ENCODE results near the gene ZNF521. TPM values are rescaled to one million over a fixed set of nuclear protein-coding genes. Genes with fewer than 3 reads are reported as not detected.
"Not testable (repeated sequence)": the region's sequence is repeated elsewhere in the genome, so short reads cannot be mapped to it uniquely, and the experiment has no call there.

ZNF521 gene
- total RNA-seq, 2 experiments from 2014 or later, result not detected

- Mint-ChIP-seq H3K36me3 (no peaks in the 10 kb centered on the region), H3K9me3 (no peaks in the 10 kb centered on the region), H3K4me3 (no peak overlapping the region), H3K27ac (no peak overlapping the region), H3K4me1 (no peaks in the 10 kb centered on the region), H3K27me3 (peaks cover 14% of the 10 kb centered on the region)
- DNase-seq, result no peak
Measured at GRCh38 chr18:25284861-25285550, 67.0 kb downstream of the ZNF521 start.

GRCh38 chr18:25284281-25284680 is 67.7 kb downstream of the ZNF521 start:
- H3K4me1 Mint-ChIP-seq, result no peaks in the 10 kb centered on the region
- H3K9me3 Mint-ChIP-seq, result no peaks in the 10 kb centered on the region
- H3K36me3 Mint-ChIP-seq, result no peaks in the 10 kb centered on the region
- no peak for DNase-seq
- H3K27ac Mint-ChIP-seq, result no peak overlapping the region
- H3K4me3 Mint-ChIP-seq, result no peak overlapping the region
- peaks cover 15% of the 10 kb centered on the region for H3K27me3 Mint-ChIP-seq

- H3K36me3 Mint-ChIP-seq, result no peaks in the 10 kb centered on the region
- no peak overlapping the region for H3K27ac Mint-ChIP-seq
- H3K4me3 Mint-ChIP-seq, result no peak overlapping the region
- H3K9me3 Mint-ChIP-seq, result no peaks in the 10 kb centered on the region
- DNase-seq, result no peak
- no peaks in the 10 kb centered on the region for H3K4me1 Mint-ChIP-seq
- peaks cover 15% of the 10 kb centered on the region for H3K27me3 Mint-ChIP-seq
Measured at GRCh38 chr18:25283781-25284180, 68.2 kb downstream of the ZNF521 start.

GRCh38 chr18:25282896-25283703 is 68.9 kb downstream of the ZNF521 start:
- Mint-ChIP-seq H3K4me3 (no peak overlapping the region), H3K27ac (no peak overlapping the region), H3K36me3 (no peaks in the 10 kb centered on the region), H3K9me3 (no peaks in the 10 kb centered on the region), H3K4me1 (no peaks in the 10 kb centered on the region), H3K27me3 (peaks cover 15% of the 10 kb centered on the region)
- no peak for DNase-seq

- Mint-ChIP-seq H3K4me3 (no peak overlapping the region), H3K4me1 (no peaks in the 10 kb centered on the region), H3K9me3 (no peaks in the 10 kb centered on the region), H3K36me3 (no peaks in the 10 kb centered on the region), H3K27ac (no peak overlapping the region), H3K27me3 (peaks cover 15% of the 10 kb centered on the region)
- DNase-seq, result no peak
Measured at GRCh38 chr18:25282282-25282681, 69.7 kb downstream of the ZNF521 start.

- peaks cover 15% of the 10 kb centered on the region for H3K27me3 Mint-ChIP-seq
- no peak for DNase-seq
- H3K4me3 Mint-ChIP-seq, result no peak overlapping the region
- H3K9me3 Mint-ChIP-seq, result no peaks in the 10 kb centered on the region
- no peaks in the 10 kb centered on the region for H3K36me3 Mint-ChIP-seq
- no peak overlapping the region for H3K27ac Mint-ChIP-seq
- H3K4me1 Mint-ChIP-seq, result no peaks in the 10 kb centered on the region
Measured at GRCh38 chr18:25281556-25281955, 70.4 kb downstream of the ZNF521 start.

GRCh38 chr18:25279961-25280360 is 72.0 kb downstream of the ZNF521 start:
- H3K36me3 Mint-ChIP-seq, result no peaks in the 10 kb centered on the region
- H3K27ac Mint-ChIP-seq, result no peak overlapping the region
- DNase-seq, result no peak
- H3K9me3 Mint-ChIP-seq, result no peaks in the 10 kb centered on the region
- no peaks in the 10 kb centered on the region for H3K4me1 Mint-ChIP-seq
- no peak overlapping the region for H3K4me3 Mint-ChIP-seq
- H3K27me3 Mint-ChIP-seq, result peaks cover 15% of the 10 kb centered on the region

GRCh38 chr18:25279556-25279955 is 72.4 kb downstream of the ZNF521 start:
- Mint-ChIP-seq H3K4me3 (no peak overlapping the region), H3K27me3 (peaks cover 17% of the 10 kb centered on the region), H3K27ac (no peak overlapping the region), H3K36me3 (no peaks in the 10 kb centered on the region), H3K4me1 (no peaks in the 10 kb centered on the region), H3K9me3 (no peaks in the 10 kb centered on the region)
- DNase-seq, result no peak

- Mint-ChIP-seq H3K9me3 (no peaks in the 10 kb centered on the region), H3K4me3 (no peak overlapping the region), H3K27ac (no peak overlapping the region), H3K4me1 (no peaks in the 10 kb centered on the region), H3K27me3 (peaks cover 20% of the 10 kb centered on the region), H3K36me3 (no peaks in the 10 kb centered on the region)
- DNase-seq, result no peak
Measured at GRCh38 chr18:25279133-25279532, 72.8 kb downstream of the ZNF521 start.

- no peaks in the 10 kb centered on the region for H3K4me1 Mint-ChIP-seq
- DNase-seq, result no peak
- H3K9me3 Mint-ChIP-seq, result no peaks in the 10 kb centered on the region
- H3K36me3 Mint-ChIP-seq, result no peaks in the 10 kb centered on the region
- peaks cover 20% of the 10 kb centered on the region for H3K27me3 Mint-ChIP-seq
- H3K27ac Mint-ChIP-seq, result no peak overlapping the region
- H3K4me3 Mint-ChIP-seq, result no peak overlapping the region
Measured at GRCh38 chr18:25278394-25278793, 73.6 kb downstream of the ZNF521 start.

- Mint-ChIP-seq H3K4me3 (no peak overlapping the region), H3K27ac (no peak overlapping the region), H3K9me3 (no peaks in the 10 kb centered on the region), H3K36me3 (peaks cover 1% of the 10 kb centered on the region), H3K27me3 (peaks cover 12% of the 10 kb centered on the region), H3K4me1 (no peaks in the 10 kb centered on the region)
- no peak for DNase-seq
Measured at GRCh38 chr18:25275412-25276001, 76.5 kb downstream of the ZNF521 start.

GRCh38 chr18:25274926-25275325 is 77.0 kb downstream of the ZNF521 start:
- H3K27ac Mint-ChIP-seq, result no peak overlapping the region
- peaks cover 1% of the 10 kb centered on the region for H3K36me3 Mint-ChIP-seq
- H3K9me3 Mint-ChIP-seq, result no peaks in the 10 kb centered on the region
- no peaks in the 10 kb centered on the region for H3K4me1 Mint-ChIP-seq
- peaks cover 6% of the 10 kb centered on the region for H3K27me3 Mint-ChIP-seq
- no peak overlapping the region for H3K4me3 Mint-ChIP-seq
- DNase-seq, result no peak

GRCh38 chr18:25266931-25267527 is 84.9 kb downstream of the ZNF521 start:
- H3K4me1 Mint-ChIP-seq, H3K4me3 Mint-ChIP-seq, H3K36me3 Mint-ChIP-seq, DNase-seq, H3K9me3 Mint-ChIP-seq, H3K27ac Mint-ChIP-seq: not testable (repeated sequence)
- H3K27me3 Mint-ChIP-seq, result peaks cover 13% of the 10 kb centered on the region

- Mint-ChIP-seq H3K36me3 (no peaks in the 10 kb centered on the region), H3K27me3 (peaks cover 7% of the 10 kb centered on the region), H3K4me3 (no peak overlapping the region), H3K27ac (no peak overlapping the region), H3K4me1 (no peaks in the 10 kb centered on the region), H3K9me3 (no peaks in the 10 kb centered on the region)
- DNase-seq, result no peak
Measured at GRCh38 chr18:25262920-25263319, 89.0 kb downstream of the ZNF521 start.

- peaks cover 7% of the 10 kb centered on the region for H3K27me3 Mint-ChIP-seq
- no peaks in the 10 kb centered on the region for H3K36me3 Mint-ChIP-seq
Measured at GRCh38 chr18:25261768-25262167, 90.2 kb downstream of the ZNF521 start.

More at GRCh38 chr18:25261768-25262167, 90.2 kb downstream of the ZNF521 start:
- no peak overlapping the region for H3K4me3 Mint-ChIP-seq
- no peaks in the 10 kb centered on the region for H3K4me1 Mint-ChIP-seq
- no peak overlapping the region for H3K27ac Mint-ChIP-seq
- H3K9me3 Mint-ChIP-seq, result no peaks in the 10 kb centered on the region
- DNase-seq, result no peak
